ENCODE measurements around the gene SLC15A4. TPM values are rescaled to one million over a fixed set of nuclear protein-coding genes. Genes with fewer than 3 reads are reported as not detected.

The SLC15A4 gene
- total RNA-seq, 1 donor from 2014 or later = 23.0 TPM

GRCh38 chr12:128814411-128815261, 9.1 kb downstream of the SLC15A4 start:
- H3K9me3 Mint-ChIP-seq (ENCODE audit: unreplicated experiment) = peaks cover 5% of the 10 kb centered on the region
- H3K36me3 Mint-ChIP-seq (ENCODE audit: unreplicated experiment) = peaks cover 3% of the 10 kb centered on the region
- H3K27me3 Mint-ChIP-seq (ENCODE audit: unreplicated experiment) = peaks cover 1% of the 10 kb centered on the region
- no peak for DNase-seq
- no peak overlapping the region for H3K4me3 Mint-ChIP-seq (ENCODE audit: unreplicated experiment)
- no peak for TF ChIP-seq CTCF (IDR thresholded peaks at IDR 0.05; ENCODE audit: partially characterized antibody, unreplicated experiment)
- H3K27ac Mint-ChIP-seq (ENCODE audit: unreplicated experiment) = peak overlapping the region; percentile 14
- H3K4me1 Mint-ChIP-seq (ENCODE audit: low read depth, unreplicated experiment) = peaks cover 16% of the 10 kb centered on the region

GRCh38 chr12:128813883-128814282, 9.9 kb downstream of the SLC15A4 start:
- Mint-ChIP-seq H3K4me3 (ENCODE audit: unreplicated experiment) (no peak overlapping the region), H3K27me3 (ENCODE audit: unreplicated experiment) (peaks cover 1% of the 10 kb centered on the region), H3K36me3 (ENCODE audit: unreplicated experiment) (peaks cover 3% of the 10 kb centered on the region), H3K9me3 (ENCODE audit: unreplicated experiment) (peaks cover 5% of the 10 kb centered on the region), H3K27ac (ENCODE audit: unreplicated experiment) (no peak overlapping the region), H3K4me1 (ENCODE audit: low read depth, unreplicated experiment) (peaks cover 16% of the 10 kb centered on the region)
- no peak for DNase-seq
- TF ChIP-seq CTCF (IDR thresholded peaks at IDR 0.05; ENCODE audit: partially characterized antibody, unreplicated experiment) = no peak

- Mint-ChIP-seq H3K4me3 (ENCODE audit: unreplicated experiment) (no peak overlapping the region), H3K9me3 (ENCODE audit: unreplicated experiment) (peaks cover 6% of the 10 kb centered on the region), H3K4me1 (ENCODE audit: low read depth, unreplicated experiment) (peaks cover 16% of the 10 kb centered on the region), H3K27me3 (ENCODE audit: unreplicated experiment) (peaks cover 1% of the 10 kb centered on the region), H3K27ac (ENCODE audit: unreplicated experiment) (no peak overlapping the region), H3K36me3 (ENCODE audit: unreplicated experiment) (peaks cover 3% of the 10 kb centered on the region)
- DNase-seq = no peak
- no peak for TF ChIP-seq CTCF (IDR thresholded peaks at IDR 0.05; ENCODE audit: partially characterized antibody, unreplicated experiment)
These were observed 10.4 kb downstream of the SLC15A4 start for GRCh38 chr12:128813392-128813791.

GRCh38 chr12:128811806-128812205, 12.0 kb downstream of the SLC15A4 start:
- Mint-ChIP-seq H3K36me3 (ENCODE audit: unreplicated experiment) (peaks cover 3% of the 10 kb centered on the region), H3K9me3 (ENCODE audit: unreplicated experiment) (peaks cover 6% of the 10 kb centered on the region), H3K27ac (ENCODE audit: unreplicated experiment) (no peak overlapping the region), H3K4me3 (ENCODE audit: unreplicated experiment) (no peak overlapping the region), H3K27me3 (ENCODE audit: unreplicated experiment) (no peaks in the 10 kb centered on the region), H3K4me1 (ENCODE audit: low read depth, unreplicated experiment) (peaks cover 12% of the 10 kb centered on the region)
- no peak for TF ChIP-seq CTCF (IDR thresholded peaks at IDR 0.05; ENCODE audit: partially characterized antibody, unreplicated experiment)
- no peak for DNase-seq

All from glutamatergic neuron (in vitro differentiated cells).